ENCODE measurements around the gene JPH4. TPM values are rescaled to one million over a fixed set of nuclear protein-coding genes. Genes with fewer than 3 reads are reported as not detected.

Gene JPH4
- polyA plus RNA-seq, 1 of the 3 experiments (the other 2 are of a cell fraction), result 8.7 TPM

- CTCF ChIA-PET, result interaction anchor here (0.7 to 19.5 kb wide), 4 partner anchors 9 to 95 kb away, joined by 3 to 785 read pairs (median 38); partner anchors contain the start of genes NGDN and THTPA
These were observed 6.1 kb downstream of the JPH4 start for GRCh38 chr14:23572524-23572828.

GRCh38 chr14:23571701-23572523 is 6.7 kb downstream of the JPH4 start:
- ChIA-PET CTCF (interaction anchor here (0.7 to 19.5 kb wide), 5 partner anchors 9 to 95 kb away, joined by 3 to 785 read pairs (median 8); partner anchors contain the start of genes NGDN and THTPA), POLR2A (interaction anchor here (1.4 kb wide), 1 partner anchor 9 kb away, joined by 5 read pairs; no protein-coding TSS in a partner anchor)
- H4K20me1 ChIP-seq (ENCODE audit: insufficient read depth), result no peaks in the 10 kb centered on the region
- no peak overlapping the region for H2AFZ ChIP-seq (ENCODE audit: low read depth)
- H3K36me3 ChIP-seq (replicated peaks in 1 of 2; ENCODE audit: control insufficient read depth in 1 of 2, insufficient read depth in 2 of 2, low read length in 1 of 2), result no peaks in the 10 kb centered on the region
- no peaks in the 10 kb centered on the region for H3K9me3 ChIP-seq
- no peak overlapping the region; a peak in 1 of 4 replicates for H3K27ac ChIP-seq (ENCODE audit: low read depth in 2 of 2, low read length in 1 of 2)
- H3K4me1 ChIP-seq (ENCODE audit: control insufficient read depth in 1 of 2, insufficient read depth in 2 of 2, low read depth in 1 of 2, low read length in 1 of 2), result peaks cover 0 to 38% of the 10 kb centered on the region in 2 experiments; a peak in 1 of 4 replicates
- no peaks in the 10 kb centered on the region for H3K27me3 ChIP-seq (ENCODE audit: insufficient read depth)
- 0 out of 2 replicates have a peak, but pooled peaks cover 3% of the 10 kb centered on the region for H3K79me2 ChIP-seq (ENCODE audit: insufficient read depth)
- WGBS (ENCODE audit: low lambda C conversion rate), result 79% methylated on average over 14 of the region's 14 CpGs
- no peak overlapping the region for H3K9ac ChIP-seq
- H3K4me2 ChIP-seq, result no peak overlapping the region
- no peaks in the 10 kb centered on the region for H3K9me2 ChIP-seq
- TF ChIP-seq PBX3 (IDR thresholded peaks at IDR 0.05) (no peak), RCOR1 (IDR thresholded peaks at IDR 0.05; ENCODE audit: low read length) (no peak), EZH2phosphoT487 (IDR thresholded peaks at IDR 0.05; ENCODE audit: borderline replicate concordance, low read depth) (no peak), CTCF (IDR thresholded peaks at IDR 0.05) (no peak), FOXJ3 (CRISPR knock-in tag; IDR thresholded peaks at IDR 0.05) (no peak), CHD2 (IDR thresholded peaks at IDR 0.05; ENCODE audit: low read length, partially characterized antibody) (no peak)
- peaks cover 8% of the 10 kb centered on the region for H3F3A ChIP-seq (replicated peaks; ENCODE audit: insufficient read depth)
- no peak overlapping the region for H3K4me3 ChIP-seq (ENCODE audit: low read depth in 2 of 2, low read length in 1 of 2)
- no peak for DNase-seq

More at GRCh38 chr14:23572524-23572828, 6.1 kb downstream of the JPH4 start:
- no peak for DNase-seq
- Histone ChIP-seq H2AFZ (ENCODE audit: low read depth) (no peak overlapping the region), H3K9ac (no peak overlapping the region), H3K79me2 (ENCODE audit: insufficient read depth) (no peaks in the 10 kb centered on the region), H3F3A (replicated peaks; ENCODE audit: insufficient read depth) (peaks cover 8% of the 10 kb centered on the region), H3K9me3 (no peaks in the 10 kb centered on the region), H3K4me2 (no peak overlapping the region), H4K20me1 (ENCODE audit: insufficient read depth) (no peaks in the 10 kb centered on the region), H3K36me3 (replicated peaks in 1 of 2; ENCODE audit: control insufficient read depth in 1 of 2, insufficient read depth in 2 of 2, low read length in 1 of 2) (no peaks in the 10 kb centered on the region), H3K27me3 (ENCODE audit: insufficient read depth) (no peaks in the 10 kb centered on the region), H3K9me2 (no peaks in the 10 kb centered on the region), H3K27ac (ENCODE audit: low read depth in 2 of 2, low read length in 1 of 2) (no peak overlapping the region), H3K4me3 (ENCODE audit: low read depth in 2 of 2, low read length in 1 of 2) (no peak overlapping the region), H3K4me1 (ENCODE audit: control insufficient read depth in 1 of 2, insufficient read depth in 2 of 2, low read depth in 1 of 2, low read length in 1 of 2) (peaks cover 0 to 37% of the 10 kb centered on the region in 2 experiments; a peak in 1 of 4 replicates)
- TF ChIP-seq TAF1 (IDR thresholded peaks at IDR 0.05; ENCODE audit: borderline replicate concordance, low read depth, low read length), result no peak
- TF ChIP-seq FOXM1 (IDR thresholded peaks at IDR 0.05; ENCODE audit: low read depth), result no peak
- POLR2A ChIA-PET, result interaction anchor here (1.4 kb wide), 1 partner anchor 9 kb away, joined by 5 read pairs; no protein-coding TSS in a partner anchor
- 88% methylated on average over 4 of the region's 4 CpGs for WGBS (ENCODE audit: low lambda C conversion rate)
